Measurements from ENCODE around the gene FAM174C.

FAM174C gene

DNA sequence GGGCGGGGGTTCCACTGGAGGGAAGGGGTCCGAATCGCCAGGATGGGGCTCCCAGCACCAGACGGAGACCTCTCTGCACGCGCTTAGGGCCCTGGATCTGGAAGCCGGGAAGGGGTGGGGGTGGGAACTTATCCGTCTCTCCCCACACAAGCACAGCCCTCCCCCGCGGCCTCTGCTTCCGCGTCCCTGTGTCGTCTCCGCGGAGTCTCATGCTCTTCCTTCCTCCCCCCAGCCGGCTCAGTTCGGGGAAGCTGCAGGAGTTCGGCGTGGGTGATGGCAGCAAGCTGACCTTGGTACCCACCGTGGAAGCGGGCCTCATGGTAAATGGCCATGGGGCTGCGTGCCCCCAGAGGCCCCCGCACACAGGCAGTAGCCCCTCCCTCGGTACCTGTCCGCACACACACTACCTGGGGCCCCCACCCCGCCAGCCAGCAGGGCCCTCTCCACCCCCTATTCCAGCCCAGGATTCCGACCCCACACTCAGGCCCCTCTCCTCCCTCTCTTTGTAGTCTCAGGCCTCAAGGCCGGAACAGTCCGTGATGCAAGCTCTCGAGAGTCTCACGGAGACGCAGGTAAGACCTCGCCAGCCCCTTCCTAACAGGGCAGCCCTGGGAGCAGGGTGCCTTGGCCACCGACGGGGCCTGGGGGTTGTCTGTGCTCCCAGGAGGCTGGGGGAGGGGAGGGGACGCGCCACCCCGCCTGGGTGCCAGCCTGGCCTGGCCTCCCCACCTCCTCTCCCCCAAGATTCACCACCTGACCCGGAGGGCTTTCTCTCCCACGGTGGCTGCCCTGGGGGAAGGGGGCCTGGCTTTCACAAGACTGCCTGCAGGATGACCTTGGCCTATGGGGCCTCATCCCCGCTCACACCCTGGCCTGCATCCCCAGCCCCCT lies 23.8 kb upstream of the FAM174C start:
- peak; percentile 60 for DNase-seq

DNA sequence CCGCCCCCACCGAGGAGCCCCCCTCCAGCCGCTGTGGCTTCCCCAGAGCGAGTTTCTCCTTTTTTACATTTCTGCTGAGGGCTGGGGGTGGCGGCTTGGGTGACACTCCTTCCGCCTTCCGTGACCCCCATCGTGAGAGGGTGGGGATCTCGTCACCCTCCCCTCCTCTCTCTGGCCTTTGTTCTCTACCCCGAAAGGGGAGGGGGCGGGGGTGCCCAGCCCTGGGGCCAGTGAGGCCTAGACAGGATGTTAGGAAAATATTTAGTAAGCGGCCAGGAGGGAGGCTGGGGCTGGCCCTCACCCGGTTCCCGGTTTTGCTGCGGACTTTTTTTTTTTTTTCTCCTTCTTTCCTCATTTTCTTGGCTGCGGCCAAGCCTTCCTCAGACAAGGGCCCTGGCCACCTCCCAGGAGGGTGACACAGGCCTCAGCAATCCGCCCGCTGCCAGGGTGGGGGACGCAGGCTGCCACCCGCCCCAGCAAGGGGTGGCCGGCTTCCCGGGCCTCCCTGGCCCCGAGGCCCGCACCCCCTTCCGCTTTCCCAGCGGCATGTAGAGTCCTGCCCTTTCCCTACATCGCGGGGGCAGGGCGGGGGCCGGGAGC lies 23.0 kb upstream of the FAM174C start:
- peak; percentile 65 for DNase-seq

GRCh38 chr19:1252821-1253513 lies 22.4 kb upstream of the FAM174C start:
- peak; percentile 64 for DNase-seq

- DNase-seq = no peak
Observed at GRCh38 chr19:1253514-1254080, 21.7 kb upstream of the FAM174C start.

DNA sequence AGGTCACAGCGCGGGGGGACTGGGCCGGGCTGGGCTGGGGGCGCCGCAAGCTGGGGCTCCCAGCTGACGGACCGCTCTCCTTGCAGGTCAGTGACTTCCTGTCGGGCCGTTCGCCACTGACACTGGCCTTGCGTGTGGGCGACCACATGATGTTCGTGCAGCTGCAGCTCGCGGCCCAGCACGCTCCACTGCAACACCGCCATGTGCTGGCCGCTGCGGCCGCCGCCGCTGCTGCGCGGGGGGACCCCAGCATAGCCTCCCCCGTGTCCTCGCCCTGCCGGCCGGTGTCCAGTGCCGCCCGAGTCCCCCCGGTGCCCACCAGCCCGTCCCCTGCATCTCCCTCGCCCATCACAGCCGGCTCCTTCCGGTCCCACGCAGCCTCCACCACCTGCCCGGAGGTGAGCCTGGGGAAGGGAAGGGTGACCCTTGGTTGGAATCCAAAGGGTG lies 21.2 kb upstream of the FAM174C start:
- DNase-seq = no peak

DNA sequence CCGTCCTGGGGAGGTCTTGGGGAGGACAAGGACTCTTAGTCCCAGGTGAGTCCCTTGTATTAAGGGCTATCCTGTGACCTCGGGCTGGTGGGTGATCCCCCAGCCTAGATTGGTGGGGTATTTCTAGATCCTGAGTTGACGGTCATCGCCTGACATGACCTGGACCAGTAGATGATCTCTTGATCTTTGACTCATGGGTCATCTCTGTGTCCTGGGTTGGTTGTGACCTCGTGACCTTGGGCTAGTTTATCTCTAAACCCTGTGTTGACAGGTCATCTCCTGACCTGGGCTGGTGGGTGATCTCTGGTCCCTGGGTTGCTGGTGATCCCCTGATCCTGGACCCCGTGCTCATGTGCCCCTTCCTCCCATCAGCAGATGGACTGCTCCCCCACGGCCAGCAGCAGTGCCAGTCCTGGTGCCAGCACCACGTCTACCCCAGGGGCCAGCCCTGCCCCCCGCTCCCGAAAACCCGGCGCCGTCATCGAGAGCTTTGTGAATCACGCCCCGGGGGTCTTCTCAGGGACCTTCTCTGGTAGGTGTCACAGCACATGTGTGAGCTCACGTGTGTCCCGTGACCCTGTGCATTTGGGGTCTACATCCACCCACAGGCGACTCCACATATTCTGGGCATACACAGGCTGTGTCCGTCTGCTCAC lies 20.7 kb upstream of the FAM174C start:
- DNase-seq = no peak

GRCh38 chr19:1255186-1256161 lies 19.9 kb upstream of the FAM174C start:
- no peak for DNase-seq

GRCh38 chr19:1256646-1257474 lies 18.5 kb upstream of the FAM174C start:
- no peak for DNase-seq

DNA sequence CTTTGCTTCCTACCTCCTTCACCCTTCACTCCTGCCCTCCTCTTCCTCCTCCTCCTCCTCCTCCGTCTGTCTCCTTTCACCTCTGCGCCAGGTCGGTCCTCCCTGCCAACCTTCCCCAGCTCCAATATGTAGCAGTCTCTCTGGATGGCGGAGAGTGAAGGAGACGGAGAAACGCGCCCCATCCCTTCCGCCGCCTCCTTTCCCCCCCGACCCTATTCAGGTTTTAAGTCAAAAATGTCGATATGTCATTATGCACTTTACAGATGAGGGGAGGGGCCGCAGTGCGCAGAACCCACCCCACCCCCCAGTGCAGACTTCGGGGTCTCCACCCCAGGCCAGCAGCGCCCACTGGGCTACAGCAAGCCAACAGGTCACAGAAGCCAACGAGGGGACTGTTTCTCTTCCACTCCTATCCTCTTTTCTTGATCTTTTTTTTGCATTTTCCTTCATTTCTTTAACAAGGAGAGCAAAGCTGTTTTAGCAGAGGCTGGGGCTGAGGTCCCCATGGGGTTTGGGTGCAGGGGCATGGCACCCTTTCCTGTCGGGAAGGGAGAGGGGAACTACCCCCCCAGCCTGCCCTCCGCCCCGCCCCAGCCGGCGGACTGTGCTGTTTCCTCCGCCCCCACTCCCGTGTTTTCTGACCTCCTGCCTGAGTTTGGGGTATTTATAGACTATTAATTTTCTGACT lies 17.7 kb upstream of the FAM174C start:
- DNase-seq = no peak

- DNase-seq = no peak
Observed at GRCh38 chr19:1258163-1258492, 17.2 kb upstream of the FAM174C start.

GRCh38 chr19:1258707-1259205 lies 16.6 kb upstream of the FAM174C start:
- no peak for DNase-seq

DNA sequence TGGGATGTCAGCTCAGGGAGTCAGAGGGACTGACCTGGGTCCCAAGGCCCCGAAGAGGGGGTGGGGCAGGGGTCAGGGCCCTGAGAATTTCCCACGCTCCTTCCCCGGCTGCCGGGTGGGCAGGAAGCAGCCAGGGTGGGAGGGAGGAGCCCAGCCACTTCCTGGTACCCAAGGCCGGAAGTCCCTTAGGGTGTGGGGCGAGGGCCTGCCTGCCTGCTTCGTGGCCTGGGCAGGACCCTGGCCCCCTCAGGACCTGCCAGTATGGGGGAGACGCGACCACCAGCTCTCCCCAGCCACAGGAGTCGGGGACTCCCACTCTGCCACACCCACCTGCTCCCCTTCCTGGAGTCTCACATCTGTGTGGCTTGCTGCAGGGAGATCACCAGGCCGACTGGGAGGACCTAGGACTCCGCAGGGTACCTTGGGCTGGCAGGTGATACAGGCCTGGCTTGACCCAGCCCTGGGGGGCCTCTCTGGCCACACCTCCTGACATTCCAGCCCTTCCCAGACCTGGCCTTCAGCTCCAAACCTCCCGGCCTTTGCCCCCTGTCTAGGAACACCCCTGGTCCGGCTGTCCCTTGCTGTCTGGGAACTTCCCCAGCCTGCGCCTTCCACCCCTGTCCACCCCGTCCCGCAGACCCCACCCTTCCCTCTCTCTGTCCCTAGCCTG lies 16.0 kb upstream of the FAM174C start:
- DNase-seq = peak; percentile 72

- no peak for DNase-seq
Observed at GRCh38 chr19:1259876-1260748, 15.2 kb upstream of the FAM174C start.

DNA sequence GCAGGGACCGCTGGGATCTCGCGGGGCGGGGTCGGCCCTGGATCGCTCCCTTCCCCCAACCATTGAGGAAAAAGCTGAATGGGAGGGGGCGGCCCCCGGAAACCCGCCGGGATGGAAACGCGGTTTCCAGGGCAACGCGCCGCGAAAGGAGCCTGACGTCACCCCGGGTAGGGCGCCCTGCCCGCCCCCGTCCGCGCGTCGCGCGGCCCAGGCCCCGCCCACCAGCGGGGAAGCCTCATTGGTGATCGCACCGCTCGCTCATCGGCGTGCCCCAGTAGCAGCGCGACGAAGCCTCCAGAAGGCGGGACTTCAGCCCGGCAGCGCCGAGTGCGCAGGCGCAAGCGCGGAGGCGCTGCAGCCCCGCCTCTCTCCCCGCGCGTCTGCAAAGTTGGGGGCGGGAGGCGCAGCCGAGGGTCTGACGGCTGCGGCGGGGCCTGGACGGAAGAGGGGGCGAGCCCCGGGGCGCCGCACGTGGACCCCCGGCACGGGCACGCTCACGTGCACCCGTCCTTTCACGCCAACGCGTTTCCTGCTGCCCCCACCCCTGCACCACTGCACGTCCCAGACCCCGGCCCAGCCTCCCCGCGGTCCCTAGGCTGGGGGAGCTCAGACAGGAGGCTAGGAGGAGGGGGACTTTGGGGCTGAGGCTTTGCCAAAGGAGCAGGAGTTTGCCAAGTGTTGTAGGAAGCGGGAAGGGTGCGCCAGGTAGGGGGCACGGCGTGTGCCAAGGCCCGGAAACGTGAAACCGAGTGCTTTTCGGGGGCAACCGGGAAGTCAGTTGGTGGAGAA lies 14.4 kb upstream of the FAM174C start:
- DNase-seq = peak; percentile 98

DNA sequence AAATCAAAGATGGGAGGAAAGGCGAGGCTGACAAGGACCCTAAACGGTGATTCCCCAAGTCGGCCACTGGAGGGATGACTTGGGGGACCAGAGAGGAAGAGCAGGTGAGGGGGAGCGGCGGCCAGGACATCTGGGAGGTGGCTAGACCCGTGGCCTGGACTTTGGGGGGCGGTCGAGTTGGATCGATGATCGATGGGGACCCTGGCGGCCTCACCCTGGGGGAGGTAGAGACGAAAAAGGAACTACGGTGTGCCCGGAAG lies 13.9 kb upstream of the FAM174C start:
- DNase-seq = no peak

- no peak for DNase-seq
Observed at GRCh38 chr19:1261798-1262622, 13.3 kb upstream of the FAM174C start.

- DNase-seq = no peak
Observed at GRCh38 chr19:1262623-1263123, 12.7 kb upstream of the FAM174C start.

Measured in activated CD4-positive, CD25-positive, alpha-beta regulatory T cell treated with anti-CD3 and anti-CD28 coated beads, Interleukin-2, amount 50 U/mL, for 72 hours (primary cell).